ENCODE results near the gene KNL1.

Gene KNL1

DNA sequence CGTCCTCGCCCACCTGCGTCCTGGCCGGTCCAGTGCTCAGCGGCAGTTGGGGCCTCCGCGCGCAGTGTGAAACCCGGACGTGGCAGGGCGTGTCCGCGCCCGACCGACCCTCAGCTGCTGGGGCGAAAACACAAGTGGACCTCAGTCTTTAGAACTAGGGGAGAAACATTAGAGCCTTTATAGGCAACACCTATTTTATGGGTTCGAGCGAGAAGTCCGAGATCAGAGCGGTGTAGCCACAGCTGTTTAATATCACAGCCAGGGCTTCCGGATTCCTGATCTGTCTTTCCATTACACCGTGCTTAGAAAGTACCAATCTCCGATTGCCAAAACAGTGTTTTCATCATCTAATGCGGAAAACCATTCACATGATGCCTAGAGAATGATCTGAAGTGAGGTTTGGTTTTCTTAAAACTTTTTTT lies 101.4 kb downstream of the KNL1 start:
- in situ Hi-C loops (cut with MboI; ENCODE audit: low sequenced_read_pairs, unreplicated experiment) = no loop called here
- peak; percentile 69 for DNase-seq (ENCODE audit: low spot score)
- TF ChIP-seq, protein P1, sequence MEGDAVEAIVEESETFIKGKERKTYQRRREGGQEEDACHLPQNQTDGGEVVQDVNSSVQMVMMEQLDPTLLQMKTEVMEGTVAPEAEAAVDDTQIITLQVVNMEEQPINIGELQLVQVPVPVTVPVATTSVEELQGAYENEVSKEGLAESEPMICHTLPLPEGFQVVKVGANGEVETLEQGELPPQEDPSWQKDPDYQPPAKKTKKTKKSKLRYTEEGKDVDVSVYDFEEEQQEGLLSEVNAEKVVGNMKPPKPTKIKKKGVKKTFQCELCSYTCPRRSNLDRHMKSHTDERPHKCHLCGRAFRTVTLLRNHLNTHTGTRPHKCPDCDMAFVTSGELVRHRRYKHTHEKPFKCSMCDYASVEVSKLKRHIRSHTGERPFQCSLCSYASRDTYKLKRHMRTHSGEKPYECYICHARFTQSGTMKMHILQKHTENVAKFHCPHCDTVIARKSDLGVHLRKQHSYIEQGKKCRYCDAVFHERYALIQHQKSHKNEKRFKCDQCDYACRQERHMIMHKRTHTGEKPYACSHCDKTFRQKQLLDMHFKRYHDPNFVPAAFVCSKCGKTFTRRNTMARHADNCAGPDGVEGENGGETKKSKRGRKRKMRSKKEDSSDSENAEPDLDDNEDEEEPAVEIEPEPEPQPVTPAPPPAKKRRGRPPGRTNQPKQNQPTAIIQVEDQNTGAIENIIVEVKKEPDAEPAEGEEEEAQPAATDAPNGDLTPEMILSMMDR (IDR thresholded peaks at IDR 0.05; ENCODE audit: borderline replicate concordance, control extremely low read depth, extremely low read depth, insufficient read depth, missing control alignments) = no peak

DNA sequence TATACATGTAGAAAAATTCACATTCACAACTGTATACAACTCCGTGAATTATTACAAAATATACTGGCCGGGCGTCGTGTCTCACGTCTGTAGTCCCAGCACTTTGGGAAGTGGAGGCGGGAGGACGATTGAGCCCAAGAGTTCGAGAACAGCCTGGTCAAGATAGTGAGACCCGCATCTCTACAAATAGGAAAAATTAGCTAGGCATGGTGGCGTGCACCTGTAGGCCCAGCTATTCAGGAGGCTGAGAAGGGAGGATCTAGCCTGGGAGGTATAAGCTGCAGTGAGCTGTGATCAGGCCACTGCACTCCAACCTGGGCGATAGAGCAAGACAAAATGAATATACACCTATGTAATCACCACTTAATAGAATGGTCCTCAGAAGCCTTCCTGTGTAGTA lies 102.2 kb downstream of the KNL1 start:
- TF ChIP-seq, protein P1 (IDR thresholded peaks at IDR 0.05; ENCODE audit: borderline replicate concordance, control extremely low read depth, extremely low read depth, insufficient read depth, missing control alignments) = no peak
- DNase-seq (ENCODE audit: low spot score) = no peak

DNA sequence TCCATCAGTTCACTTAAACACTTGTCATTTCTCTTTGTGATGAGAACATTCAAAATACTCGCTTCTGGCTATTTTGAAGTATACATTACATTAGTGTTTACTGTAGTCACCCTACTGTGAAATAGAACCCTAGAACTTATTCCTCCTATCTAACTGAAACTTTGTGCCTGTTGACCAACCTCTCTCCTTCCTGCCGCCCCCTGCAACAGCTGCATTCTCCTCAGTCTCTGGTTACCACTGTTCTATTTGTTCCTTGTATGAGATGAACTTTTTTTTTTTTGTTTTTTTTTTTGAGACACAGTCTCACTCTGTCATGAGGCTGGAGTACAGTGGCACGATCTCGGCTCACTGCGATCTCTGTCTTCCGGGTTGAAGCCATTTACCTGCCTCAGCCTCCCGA lies 103.9 kb downstream of the KNL1 start:
- TF ChIP-seq, protein P1 (IDR thresholded peaks at IDR 0.05; ENCODE audit: borderline replicate concordance, control extremely low read depth, extremely low read depth, insufficient read depth, missing control alignments) = no peak
- in situ Hi-C loops (cut with MboI; ENCODE audit: low sequenced_read_pairs, unreplicated experiment) = no loop called here
- no peak for DNase-seq (ENCODE audit: low spot score)

More for the DNA sequence above, 102.2 kb downstream of the KNL1 start:
- in situ Hi-C loops (cut with MboI; ENCODE audit: low sequenced_read_pairs, unreplicated experiment) = no loop called here

DNA sequence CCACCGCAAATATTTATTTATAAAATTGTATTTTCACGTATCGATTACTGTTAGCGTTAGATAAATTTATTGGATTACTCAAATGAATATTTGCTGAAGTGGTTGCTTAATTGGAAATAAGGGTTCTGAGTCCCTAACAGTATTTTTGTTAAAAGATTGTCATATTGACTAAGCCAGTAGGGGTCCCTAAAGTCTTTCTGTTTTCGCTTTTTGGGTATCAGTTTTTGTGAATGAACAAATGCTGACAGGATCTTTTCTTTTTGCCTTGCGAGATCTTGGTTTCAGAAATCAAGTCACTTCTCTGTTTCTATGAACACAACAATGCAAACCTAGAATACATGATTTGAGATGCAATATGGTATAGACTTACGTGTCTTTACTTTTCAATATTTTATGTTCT lies 108.0 kb downstream of the KNL1 start:
- DNase-seq (ENCODE audit: low spot score) = peak; percentile 50
- TF ChIP-seq, protein P1 (IDR thresholded peaks at IDR 0.05; ENCODE audit: borderline replicate concordance, control extremely low read depth, extremely low read depth, insufficient read depth, missing control alignments) = peak; percentile 15
- in situ Hi-C loops (cut with MboI; ENCODE audit: low sequenced_read_pairs, unreplicated experiment) = no loop called here

DNA sequence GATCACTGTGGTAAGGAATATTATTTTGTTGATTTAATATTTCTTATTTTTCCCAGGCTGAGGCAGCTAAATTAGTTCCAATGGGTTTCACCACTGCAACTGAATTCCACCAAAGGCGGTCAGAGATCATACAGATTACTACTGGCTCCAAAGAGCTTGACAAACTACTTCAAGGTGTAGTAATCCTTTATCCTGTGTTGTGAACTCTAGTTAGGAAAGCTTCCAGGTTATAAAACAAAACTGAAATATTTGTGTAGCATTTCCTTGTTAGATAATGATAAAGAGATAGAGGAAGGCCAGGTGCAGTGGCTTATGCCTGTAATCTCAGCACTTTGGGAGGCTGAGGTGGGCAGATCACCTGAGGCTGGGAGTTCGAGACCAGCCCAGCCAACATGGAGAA lies 112.1 kb downstream of the KNL1 start:
- DNase-seq (ENCODE audit: low spot score) = no peak
- TF ChIP-seq, protein P1 (IDR thresholded peaks at IDR 0.05; ENCODE audit: borderline replicate concordance, control extremely low read depth, extremely low read depth, insufficient read depth, missing control alignments) = no peak
- in situ Hi-C loops (cut with MboI; ENCODE audit: low sequenced_read_pairs, unreplicated experiment) = no loop called here

All from GM13976 (cell line).